ENCODE data around the gene INHBB. TPM values are rescaled to one million over a fixed set of nuclear protein-coding genes. Genes with fewer than 3 reads are reported as not detected.

INHBB gene
- total RNA-seq, 2 experiments from 2014 or later, result not detected

- Mint-ChIP-seq H3K9me3 (no peaks in the 10 kb centered on the region), H3K36me3 (ENCODE audit: low read depth) (no peaks in the 10 kb centered on the region), H3K4me3 (no peak overlapping the region), H3K27ac (no peak overlapping the region), H3K27me3 (peaks cover 15% of the 10 kb centered on the region), H3K4me1 (ENCODE audit: low read depth) (no peaks in the 10 kb centered on the region)
- Histone ChIP-seq H3K4me1 (ENCODE audit: insufficient read depth, low read length) (no peaks in the 10 kb centered on the region), H3K27ac (ENCODE audit: low read depth in 1 of 2, low read length in 2 of 2) (no peak overlapping the region), H3K9me3 (ENCODE audit: control insufficient read depth in 1 of 2, insufficient read depth in 1 of 2, low read length in 2 of 2) (peaks cover 0 to 15% of the 10 kb centered on the region in 2 experiments), H3K27me3 (ENCODE audit: control insufficient read depth in 1 of 2, insufficient read depth in 2 of 2, low read length in 2 of 2) (peaks cover 0 to 3% of the 10 kb centered on the region in 2 experiments), H3K4me3 (ENCODE audit: low read length) (no peak overlapping the region), H3K36me3 (ENCODE audit: insufficient read depth, low read length) (no peaks in the 10 kb centered on the region)
- intact Hi-C loops (cut with DNase I, micrococcal nuclease), result no loop called here
- POLR2A ChIA-PET, result no interaction called here
- peak in 1 of 14 experiments; percentile 11 for DNase-seq
- no peak for TF ChIP-seq CTCF (IDR thresholded peaks at IDR 0.05)
- no peak for ATAC-seq (ENCODE audit: poor library complexity)
- CTCF ChIA-PET, result no interaction called here
Observed at GRCh38 chr2:120391911-120392665, 46.2 kb downstream of the INHBB start.

- H3K36me3 Mint-ChIP-seq (ENCODE audit: low read depth), result no peaks in the 10 kb centered on the region
- ATAC-seq (ENCODE audit: poor library complexity), result no peak
- CTCF ChIA-PET, result no interaction called here
Observed at GRCh38 chr2:120392923-120393322, 47.0 kb downstream of the INHBB start.

GRCh38 chr2:120393456-120393855 lies 47.5 kb downstream of the INHBB start:
- Histone ChIP-seq H3K9me3 (ENCODE audit: control insufficient read depth in 1 of 2, insufficient read depth in 1 of 2, low read length in 2 of 2) (peaks cover 0 to 15% of the 10 kb centered on the region in 2 experiments), H3K27ac (ENCODE audit: low read depth in 1 of 2, low read length in 2 of 2) (no peak overlapping the region), H3K36me3 (ENCODE audit: insufficient read depth, low read length) (no peaks in the 10 kb centered on the region), H3K4me1 (ENCODE audit: insufficient read depth, low read length) (no peaks in the 10 kb centered on the region), H3K4me3 (ENCODE audit: low read length) (no peak overlapping the region), H3K27me3 (ENCODE audit: control insufficient read depth in 1 of 2, insufficient read depth in 2 of 2, low read length in 2 of 2) (peaks cover under 1 to 3% of the 10 kb centered on the region in 2 experiments)
- H3K4me3 Mint-ChIP-seq, result no peak overlapping the region
- POLR2A ChIA-PET, result interaction anchor here (0.6 kb wide), 1 partner anchor 103 kb away, joined by 3 read pairs; no protein-coding TSS in a partner anchor
- H3K36me3 Mint-ChIP-seq (ENCODE audit: low read depth), result no peaks in the 10 kb centered on the region
- H3K4me1 Mint-ChIP-seq (ENCODE audit: low read depth), result no peaks in the 10 kb centered on the region
- CTCF ChIA-PET, result no interaction called here
- intact Hi-C loops (cut with DNase I, micrococcal nuclease), result no loop called here
- no peak overlapping the region for H3K27ac Mint-ChIP-seq
- peaks cover 27% of the 10 kb centered on the region for H3K27me3 Mint-ChIP-seq
- no peaks in the 10 kb centered on the region for H3K9me3 Mint-ChIP-seq
- DNase-seq (peak in 1 of 14 experiments; percentile 5), ATAC-seq (ENCODE audit: poor library complexity) (no peak)
- no peak for TF ChIP-seq CTCF (IDR thresholded peaks at IDR 0.05)

More at GRCh38 chr2:120392923-120393322, 47.0 kb downstream of the INHBB start:
- peaks cover 22% of the 10 kb centered on the region for H3K27me3 Mint-ChIP-seq
- Histone ChIP-seq H3K9me3 (ENCODE audit: control insufficient read depth in 1 of 2, insufficient read depth in 1 of 2, low read length in 2 of 2) (peaks cover 0 to 15% of the 10 kb centered on the region in 2 experiments), H3K36me3 (ENCODE audit: insufficient read depth, low read length) (no peaks in the 10 kb centered on the region), H3K4me3 (ENCODE audit: low read length) (no peak overlapping the region), H3K27ac (ENCODE audit: low read depth in 1 of 2, low read length in 2 of 2) (no peak overlapping the region), H3K4me1 (ENCODE audit: insufficient read depth, low read length) (no peaks in the 10 kb centered on the region), H3K27me3 (ENCODE audit: control insufficient read depth in 1 of 2, insufficient read depth in 2 of 2, low read length in 2 of 2) (peaks cover 0 to 3% of the 10 kb centered on the region in 2 experiments)
- POLR2A ChIA-PET, result no interaction called here
- intact Hi-C loops (cut with DNase I, micrococcal nuclease), result no loop called here
- no peaks in the 10 kb centered on the region for H3K9me3 Mint-ChIP-seq
- DNase-seq, result peak in 1 of 14 experiments; percentile 6
- no peaks in the 10 kb centered on the region for H3K4me1 Mint-ChIP-seq (ENCODE audit: low read depth)
- no peak for TF ChIP-seq CTCF (IDR thresholded peaks at IDR 0.05)
- no peak overlapping the region for H3K4me3 Mint-ChIP-seq
- H3K27ac Mint-ChIP-seq, result no peak overlapping the region
